Activated gamma-delta T cell (primary cell): ENCODE measurements around the gene WAC.
"Not testable (repeated sequence)": the region's sequence is repeated elsewhere in the genome, so short reads cannot be mapped to it uniquely, and the experiment has no call there.

Experiments
- DNase-seq: peaks from one replicate; lab custom pipeline; 2025; lab: John Stamatoyannopoulos, UW
- total RNA-seq, 2 donors: gene quantifications; one replicate each; lab custom pipeline; 2026; lab: John Stamatoyannopoulos, UW

Gene WAC, protein sequence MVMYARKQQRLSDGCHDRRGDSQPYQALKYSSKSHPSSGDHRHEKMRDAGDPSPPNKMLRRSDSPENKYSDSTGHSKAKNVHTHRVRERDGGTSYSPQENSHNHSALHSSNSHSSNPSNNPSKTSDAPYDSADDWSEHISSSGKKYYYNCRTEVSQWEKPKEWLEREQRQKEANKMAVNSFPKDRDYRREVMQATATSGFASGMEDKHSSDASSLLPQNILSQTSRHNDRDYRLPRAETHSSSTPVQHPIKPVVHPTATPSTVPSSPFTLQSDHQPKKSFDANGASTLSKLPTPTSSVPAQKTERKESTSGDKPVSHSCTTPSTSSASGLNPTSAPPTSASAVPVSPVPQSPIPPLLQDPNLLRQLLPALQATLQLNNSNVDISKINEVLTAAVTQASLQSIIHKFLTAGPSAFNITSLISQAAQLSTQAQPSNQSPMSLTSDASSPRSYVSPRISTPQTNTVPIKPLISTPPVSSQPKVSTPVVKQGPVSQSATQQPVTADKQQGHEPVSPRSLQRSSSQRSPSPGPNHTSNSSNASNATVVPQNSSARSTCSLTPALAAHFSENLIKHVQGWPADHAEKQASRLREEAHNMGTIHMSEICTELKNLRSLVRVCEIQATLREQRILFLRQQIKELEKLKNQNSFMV
- total RNA-seq = 292 to 294 reads per million in 2 donors

DNA sequence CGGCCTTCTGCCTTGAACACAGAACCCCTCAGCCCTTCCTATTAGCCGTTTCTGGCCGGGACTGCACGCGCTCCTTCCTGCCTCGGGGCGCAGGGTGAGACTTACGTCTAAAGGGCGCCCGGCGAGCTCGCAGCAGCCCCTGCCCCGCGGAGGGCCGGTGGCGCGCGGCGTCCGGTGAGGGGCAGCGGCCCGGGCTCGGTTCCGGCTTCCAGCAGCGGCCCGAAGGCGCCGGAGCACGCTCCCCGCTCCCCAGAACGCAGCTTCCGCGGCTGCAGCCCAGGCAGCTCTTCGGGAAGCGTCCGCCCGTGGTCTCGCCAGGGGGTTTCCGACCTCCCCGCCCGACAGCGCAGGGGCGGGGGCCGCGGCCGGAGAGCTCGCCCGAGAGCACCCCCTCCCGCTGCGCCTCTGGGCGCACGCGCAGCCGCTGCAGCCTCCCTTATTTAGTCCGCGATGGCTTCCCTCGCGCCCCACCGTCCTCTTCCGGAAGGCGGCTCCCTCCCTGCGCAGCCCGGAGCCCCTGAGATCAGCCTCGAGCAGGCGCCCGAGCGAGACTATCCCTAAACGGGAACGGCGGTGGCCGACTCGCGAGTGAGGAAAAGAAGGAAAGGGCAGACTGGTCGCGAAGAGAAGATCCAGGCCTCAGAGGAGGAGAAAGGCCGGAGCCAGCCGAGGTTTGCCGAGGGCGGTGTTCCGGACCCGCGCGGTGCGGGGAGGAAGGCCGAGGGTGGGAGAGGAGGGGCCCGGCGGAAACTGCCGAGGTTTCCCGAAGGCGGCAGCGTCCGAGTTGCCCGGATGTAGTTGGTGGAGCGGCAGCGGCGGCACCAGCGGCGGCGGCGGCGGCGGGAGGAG is at the start of gene WAC:
Gene WAC, plus strand, starts transcription at position 782 of the 849 bp plus-strand sequence. CDS start 462 bp downstream, outside the sequence.
- DNase-seq = peak; percentile 94

DNA sequence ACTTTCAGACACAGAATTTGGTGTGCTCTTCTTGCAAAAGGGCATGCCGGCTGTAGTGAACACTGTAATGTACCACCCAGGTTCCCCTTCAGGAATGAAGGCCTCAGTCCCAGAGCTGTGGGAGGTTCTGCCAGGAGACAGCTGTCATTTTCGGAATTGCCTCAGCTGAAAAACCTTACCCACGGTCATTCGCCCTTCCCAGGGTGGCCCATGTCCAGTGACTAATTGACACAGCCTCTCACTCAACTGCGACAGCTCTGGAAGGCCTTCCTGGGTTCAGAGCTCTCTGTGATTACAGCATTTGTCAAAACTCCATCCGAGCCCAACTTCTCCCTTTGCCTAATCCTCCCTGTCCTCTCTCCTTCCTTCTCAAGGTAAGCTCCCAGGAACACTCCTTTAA is 43.7 kb upstream of the WAC start:
- DNase-seq = no peak

- DNase-seq = not testable (repeated sequence)
Measured at GRCh38 chr10:28490256-28490865, 42.6 kb upstream of the WAC start.

DNA sequence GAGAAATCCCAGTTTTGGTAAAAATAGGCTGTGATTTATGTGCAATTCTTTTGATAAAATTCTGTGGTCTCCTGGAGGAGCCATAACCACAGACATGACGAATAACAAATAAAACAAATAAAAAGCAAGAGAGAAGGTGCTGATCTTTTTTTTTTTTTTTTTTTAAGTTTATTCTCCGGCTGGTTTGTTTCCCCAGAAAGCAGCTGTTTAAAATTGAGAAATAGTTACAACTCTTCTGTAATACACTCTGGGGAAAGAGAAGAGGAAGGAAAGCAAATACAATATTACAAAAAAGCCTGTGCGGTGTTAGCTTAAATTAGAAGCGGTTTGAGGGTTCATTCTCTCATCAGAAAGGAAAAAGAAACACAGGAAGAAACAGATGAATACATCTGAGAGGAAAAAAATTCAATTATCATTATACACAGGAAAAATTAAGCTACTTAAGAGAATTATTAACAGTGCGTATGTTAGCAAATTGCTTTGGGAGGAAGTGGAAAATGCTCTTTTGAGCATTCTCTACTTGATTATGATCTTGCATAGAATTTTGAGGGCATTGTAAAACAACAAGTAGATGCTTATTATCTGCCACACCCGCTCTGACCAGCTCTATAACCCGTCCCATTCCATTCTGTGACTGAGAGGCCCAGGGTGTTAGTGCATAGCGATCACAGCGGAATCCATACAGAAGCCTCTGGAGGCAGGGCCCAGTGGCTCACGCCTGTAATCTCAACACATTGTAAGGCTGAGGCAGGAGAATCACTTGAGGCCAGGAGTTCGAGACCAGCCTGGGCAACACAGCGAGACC is 40.6 kb upstream of the WAC start:
- no peak for DNase-seq

DNA sequence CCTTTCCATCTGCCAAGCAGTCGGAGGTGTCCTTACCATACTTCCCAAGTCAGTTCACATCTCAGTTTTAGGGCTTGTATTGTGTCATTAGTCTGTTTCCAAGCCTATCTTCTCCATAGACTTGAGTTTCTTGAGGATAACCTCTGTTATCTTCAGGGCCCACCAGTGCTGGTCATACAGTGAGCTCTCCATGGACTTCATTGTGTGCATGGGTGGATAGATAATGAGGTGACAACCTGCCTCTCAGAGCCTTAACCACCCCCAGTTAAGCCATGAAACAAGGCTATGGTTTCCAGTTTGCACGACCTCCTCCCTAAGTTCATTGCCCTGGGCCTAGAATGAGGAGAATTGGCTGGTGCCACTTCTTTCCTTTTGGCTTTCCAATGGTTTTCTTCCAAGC is 38.5 kb upstream of the WAC start:
- no peak for DNase-seq

- no peak for DNase-seq
Measured at GRCh38 chr10:28495084-28495483, 37.8 kb upstream of the WAC start.

DNA sequence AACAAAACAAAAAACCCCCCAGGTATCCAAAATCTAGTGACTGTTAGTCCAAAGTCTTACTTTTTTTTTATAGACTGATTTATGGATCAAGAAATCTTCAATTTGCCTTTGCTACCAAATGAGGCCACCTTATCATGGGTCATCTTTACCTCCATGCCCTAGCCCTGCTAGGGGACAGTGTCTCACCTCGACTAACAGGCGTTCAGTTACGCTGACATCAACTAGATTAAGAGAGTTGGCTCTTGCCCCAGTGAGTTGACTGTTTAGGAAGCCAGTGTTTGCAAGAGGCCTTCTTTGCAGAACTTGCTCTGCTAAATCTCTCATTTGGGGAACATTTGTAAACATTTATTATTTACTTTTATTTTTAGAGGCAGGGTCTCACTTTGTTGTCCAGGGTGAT is 36.9 kb upstream of the WAC start:
- no peak for DNase-seq

GRCh38 chr10:28496481-28496961 is 36.4 kb upstream of the WAC start:
- DNase-seq = no peak

- no peak for DNase-seq
Measured at GRCh38 chr10:28497313-28498126, 35.4 kb upstream of the WAC start.

GRCh38 chr10:28500203-28500602 is 32.7 kb upstream of the WAC start:
- DNase-seq = not testable (repeated sequence)

DNA sequence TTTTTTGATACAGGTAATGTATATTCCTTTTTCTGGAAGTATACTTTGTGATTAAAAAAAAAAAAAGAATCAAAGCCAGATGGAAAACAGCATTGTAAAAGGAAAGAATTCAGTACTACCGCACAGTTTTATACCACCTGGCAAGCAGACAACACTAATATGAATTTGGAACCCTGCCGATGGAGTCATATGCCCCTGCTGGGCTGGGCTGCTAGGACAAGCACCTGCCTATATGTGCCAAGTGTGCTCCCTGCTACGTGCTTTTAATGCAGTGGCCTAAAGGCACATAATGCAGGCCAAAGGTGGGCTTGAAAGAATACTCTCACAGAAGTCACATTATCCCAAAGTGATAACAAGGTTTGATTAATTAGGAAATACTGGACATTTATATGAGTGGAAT is 29.8 kb upstream of the WAC start:
- DNase-seq = no peak

- no peak for DNase-seq
Measured at GRCh38 chr10:28505359-28505959, 27.5 kb upstream of the WAC start.

GRCh38 chr10:28508304-28508925 is 24.5 kb upstream of the WAC start:
- DNase-seq = no peak

DNA sequence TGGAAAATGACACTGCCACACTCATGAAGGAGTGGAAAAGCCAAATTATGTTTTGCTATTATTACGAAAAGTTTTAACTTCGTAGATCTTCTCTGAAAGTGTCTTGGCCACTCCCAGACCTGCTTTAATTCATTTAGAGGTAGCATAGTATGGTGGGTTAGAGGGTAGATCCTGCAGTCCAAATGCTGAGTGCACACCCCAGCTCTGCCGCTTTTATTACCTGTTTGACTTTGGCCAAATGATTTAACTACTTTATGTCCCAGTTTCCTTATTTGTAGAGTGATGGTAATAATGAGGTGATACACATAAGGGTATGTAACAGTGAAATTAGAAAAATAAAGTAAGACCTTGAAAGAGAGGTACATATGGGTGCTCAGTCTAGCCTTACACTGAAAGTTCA is 23.6 kb upstream of the WAC start:
- no peak for DNase-seq

GRCh38 chr10:28514648-28515047 is 18.3 kb upstream of the WAC start:
- DNase-seq = no peak

GRCh38 chr10:28520346-28520745 is 12.6 kb upstream of the WAC start:
- no peak for DNase-seq

- DNase-seq = not testable (repeated sequence)
Measured at GRCh38 chr10:28520828-28521227, 12.1 kb upstream of the WAC start.

GRCh38 chr10:28521961-28522360 is 11.0 kb upstream of the WAC start:
- not testable (repeated sequence) for DNase-seq

DNA sequence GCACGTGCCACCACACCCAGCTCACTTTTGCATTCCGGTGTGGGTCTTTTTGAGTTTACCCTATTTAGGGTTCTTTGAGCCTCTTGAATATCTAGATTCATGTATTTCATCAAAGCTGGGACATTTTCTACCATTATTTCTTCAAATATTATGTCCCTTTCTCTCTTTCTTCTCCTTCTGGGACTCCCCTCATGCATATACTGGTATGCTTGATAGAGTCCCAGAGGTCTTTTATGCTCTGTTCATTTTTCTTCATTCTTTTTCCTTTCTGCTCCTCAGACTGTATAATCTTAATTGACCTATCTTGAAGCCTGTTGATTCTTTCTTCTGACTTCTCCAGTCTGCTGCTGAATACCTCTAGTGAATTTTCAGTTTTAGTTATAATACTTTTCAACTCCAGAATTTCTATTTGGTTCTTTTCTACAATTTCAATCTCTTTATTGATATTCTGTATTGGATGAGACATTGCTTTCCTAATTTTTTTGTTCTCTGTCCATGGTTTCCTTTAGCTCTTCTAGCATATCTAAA is 9.1 kb upstream of the WAC start:
- no peak for DNase-seq
